DND-41 (cell line): ENCODE data around the gene RASA2.

Experiments
- EZH2 ChIP-seq: IDR thresholded peaks from 3 replicates; pipeline ENCODE4 v1.6.1; 2012; ENCODE audit warnings: borderline replicate concordance, low read depth, mild to moderate bottlenecking, moderate library complexity, low read length, inconsistent platforms; ENCODE audit not compliant: severe bottlenecking
- TF ChIP-seq, protein P1 (sequence below): IDR thresholded peaks from 2 replicates; pipeline ENCODE4 v1.5.1; 2012; ENCODE audit warnings: borderline replicate concordance, low read length, moderate library complexity, mild to moderate bottlenecking; ENCODE audit not compliant: poor library complexity, severe bottlenecking; ENCODE audit errors: extremely low read depth

GRCh38 chr3:141564241-141564640 lies 77.4 kb downstream of the RASA2 start:
- TF ChIP-seq EZH2 = no peak
- TF ChIP-seq, protein P1, sequence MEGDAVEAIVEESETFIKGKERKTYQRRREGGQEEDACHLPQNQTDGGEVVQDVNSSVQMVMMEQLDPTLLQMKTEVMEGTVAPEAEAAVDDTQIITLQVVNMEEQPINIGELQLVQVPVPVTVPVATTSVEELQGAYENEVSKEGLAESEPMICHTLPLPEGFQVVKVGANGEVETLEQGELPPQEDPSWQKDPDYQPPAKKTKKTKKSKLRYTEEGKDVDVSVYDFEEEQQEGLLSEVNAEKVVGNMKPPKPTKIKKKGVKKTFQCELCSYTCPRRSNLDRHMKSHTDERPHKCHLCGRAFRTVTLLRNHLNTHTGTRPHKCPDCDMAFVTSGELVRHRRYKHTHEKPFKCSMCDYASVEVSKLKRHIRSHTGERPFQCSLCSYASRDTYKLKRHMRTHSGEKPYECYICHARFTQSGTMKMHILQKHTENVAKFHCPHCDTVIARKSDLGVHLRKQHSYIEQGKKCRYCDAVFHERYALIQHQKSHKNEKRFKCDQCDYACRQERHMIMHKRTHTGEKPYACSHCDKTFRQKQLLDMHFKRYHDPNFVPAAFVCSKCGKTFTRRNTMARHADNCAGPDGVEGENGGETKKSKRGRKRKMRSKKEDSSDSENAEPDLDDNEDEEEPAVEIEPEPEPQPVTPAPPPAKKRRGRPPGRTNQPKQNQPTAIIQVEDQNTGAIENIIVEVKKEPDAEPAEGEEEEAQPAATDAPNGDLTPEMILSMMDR = no peak
